AG10803 (cell line): Measurements from ENCODE around the gene NAP1L1.

Experiments used
- DNase-seq: peaks from one replicate; pipeline ENCODE4 v3.0.0; 2010; ENCODE audit warnings: low read depth
- H3K4me3 ChIP-seq: 2 replicates; pipeline ENCODE4 v1.5.1; 2011; ENCODE audit warnings: mild to moderate bottlenecking, low read length, control low read depth
- CTCF ChIP-seq: conservative IDR thresholded peaks from 2 replicates; pipeline ENCODE4 v1.5.1; 2011; ENCODE audit warnings: mild to moderate bottlenecking, low read length, control low read depth, inconsistent platforms

The NAP1L1 gene

GRCh38 chr12:76041406-76041805 is 43.1 kb downstream of the NAP1L1 start:
- TF ChIP-seq CTCF, result no peak
- no peak for DNase-seq

GRCh38 chr12:76040461-76040860 is 44.0 kb downstream of the NAP1L1 start:
- no peak overlapping the region for H3K4me3 ChIP-seq
- TF ChIP-seq CTCF, result no peak
- no peak for DNase-seq

More at GRCh38 chr12:76041406-76041805, 43.1 kb downstream of the NAP1L1 start:
- no peak overlapping the region for H3K4me3 ChIP-seq

GRCh38 chr12:76038176-76038575 is 46.3 kb downstream of the NAP1L1 start:
- no peak for TF ChIP-seq CTCF
- DNase-seq, result no peak
- no peak overlapping the region for H3K4me3 ChIP-seq

GRCh38 chr12:76037130-76038103 is 47.1 kb downstream of the NAP1L1 start:
- H3K4me3 ChIP-seq, result no peak overlapping the region
- TF ChIP-seq CTCF, result peak; percentile 91
- DNase-seq, result peak; percentile 86

GRCh38 chr12:76035045-76035444 is 49.4 kb downstream of the NAP1L1 start:
- H3K4me3 ChIP-seq, result no peak overlapping the region
- no peak for TF ChIP-seq CTCF
- no peak for DNase-seq

GRCh38 chr12:76033081-76034011 is 51.1 kb downstream of the NAP1L1 start:
- peak; percentile 75 for DNase-seq
- no peak for TF ChIP-seq CTCF
- H3K4me3 ChIP-seq, result peak overlapping the region; percentile 95
